Endothelial cell of umbilical vein (primary cell): ENCODE measurements around the gene MTF2. TPM values are rescaled to one million over a fixed set of nuclear protein-coding genes. Genes with fewer than 3 reads are reported as not detected.
"Not testable (repeated sequence)": the region's sequence is repeated elsewhere in the genome, so short reads cannot be mapped to it uniquely, and the experiment has no call there.

Experiments
- BruUV-seq: library from RNA; stranded (reverse); fragments of 400-500 nt; replicated peaks from 2 replicates; lab custom pipeline; 2021; lab: Mats Ljungman, UMichigan
- CTCF ChIA-PET: fragments of 300-600, 350-600 bp; sonication (Branson Sonifier 250); formaldehyde crosslinking; loops from one replicate; lab custom pipeline; 2021; ENCODE audit warnings: antibody characterized with exemption, inconsistent platforms; lab: Charles Lee
- POLR2A ChIA-PET: fragments of 300-600, 350-600 bp; sonication (Branson Sonifier 250); formaldehyde crosslinking; loops from one replicate; lab custom pipeline; 2021; ENCODE audit warnings: antibody characterized with exemption, inconsistent platforms; lab: Charles Lee
- DNase-seq: peaks from one replicate; pipeline ENCODE4 v3.0.0-alpha.2; 2011; ENCODE audit warnings: low read depth, low spot score
- FAIRE-seq: peaks from 2 replicates; lab custom pipeline; 2011; peaks lifted over from hg19 to GRCh38; lab: Jason Lieb, UNC
- H2AFZ ChIP-seq: 2 replicates; pipeline ENCODE4 v1.6.0; 2012; ENCODE audit warnings: low read depth, low read length, control low read depth, inconsistent platforms
- H3K27ac ChIP-seq: 2 replicates; pipeline ENCODE4 v1.5.1; 2011; ENCODE audit warnings: low read depth, mild to moderate bottlenecking, control low read depth, low read length, moderate library complexity; ENCODE audit not compliant: insufficient read depth
- H3K27me3 ChIP-seq, 2 experiments: 2 replicates each; pipeline versions ENCODE4 v1.6.0 to v1.6.1; 2011; ENCODE audit warnings: low read length in 2 of 2, mixed read lengths in 1 of 2; ENCODE audit not compliant: control insufficient read depth in 2 of 2, insufficient read depth in 2 of 2
- H3K36me3 ChIP-seq, 2 experiments: 2 replicates in 1 of 2; 3 replicates in 1 of 2; pipeline ENCODE4 v1.5.1; 2011; ENCODE audit warnings: low read length in 2 of 2, mild to moderate bottlenecking in 1 of 2, moderate library complexity in 1 of 2; ENCODE audit not compliant: control insufficient read depth in 2 of 2, insufficient read depth in 2 of 2; ENCODE audit errors: extremely low read depth in 1 of 2
- H3K4me1 ChIP-seq: 3 replicates; pipeline ENCODE4 v1.5.1; 2011; ENCODE audit warnings: mild to moderate bottlenecking, low read length; ENCODE audit not compliant: control insufficient read depth, insufficient read depth; ENCODE audit errors: extremely low read depth
- H3K4me2 ChIP-seq: 2 replicates; pipeline ENCODE4 v1.6.1; 2011; ENCODE audit warnings: low read length, control low read depth, mixed read lengths; ENCODE audit not compliant: insufficient read depth
- H3K4me3 ChIP-seq, 3 experiments: fragments of 200-600 bp in 1 of 3; sonication (generic), shearing (Covaris generic) in 1 of 3; replicated peaks in 1 of 3; 2 replicates each; pipeline ENCODE4 v1.5.1; 2011 to 2016; ENCODE audit warnings: control low read depth in 3 of 3, low read length in 3 of 3, mild to moderate bottlenecking in 2 of 3, inconsistent platforms in 1 of 3, low read depth in 1 of 3, moderate library complexity in 1 of 3; ENCODE audit not compliant: insufficient read depth in 1 of 3
- H3K79me2 ChIP-seq: 2 replicates; pipeline ENCODE4 v1.6.0; 2012; ENCODE audit warnings: low read length, inconsistent platforms; ENCODE audit not compliant: control insufficient read depth, insufficient read depth
- H3K9ac ChIP-seq: replicated peaks from 2 replicates; pipeline ENCODE3; 2011; ENCODE audit warnings: low read length, control low read depth; ENCODE audit not compliant: insufficient read depth; ENCODE audit errors: extremely low read depth
- H3K9me1 ChIP-seq: replicated peaks from 3 replicates; pipeline ENCODE4 v1.6.0; 2011; ENCODE audit warnings: mild to moderate bottlenecking, low read length; ENCODE audit not compliant: control insufficient read depth, insufficient read depth; ENCODE audit errors: extremely low read depth
- H3K9me3 ChIP-seq: replicated peaks from 2 replicates; pipeline ENCODE4 v1.5.1; 2012; ENCODE audit warnings: low read length, inconsistent platforms; ENCODE audit not compliant: control insufficient read depth, insufficient read depth
- H4K20me1 ChIP-seq: replicated peaks from 2 replicates; pipeline ENCODE3; 2011; ENCODE audit warnings: mild to moderate bottlenecking, low read length; ENCODE audit not compliant: control insufficient read depth, insufficient read depth; ENCODE audit errors: extremely low read depth
- GATA2 ChIP-seq: IDR thresholded peaks from 2 replicates; pipeline ENCODE4 v1.7.0; 2011; ENCODE audit warnings: low read depth, mild to moderate bottlenecking, moderate library complexity, mixed read lengths, low read length; ENCODE audit not compliant: insufficient read length, insufficient read depth
- JUN ChIP-seq: IDR thresholded peaks from 2 replicates; pipeline ENCODE4 v1.6.1; 2011; ENCODE audit warnings: borderline replicate concordance, low read depth; ENCODE audit not compliant: insufficient read length, insufficient read depth
- MAX ChIP-seq: IDR thresholded peaks from 2 replicates; pipeline ENCODE4 v1.6.1; 2011; ENCODE audit not compliant: insufficient read depth, insufficient read length
- dilution Hi-C: fragments of 300-500 bp; cut with MboI; formaldehyde crosslinking; loops from one replicate; pipeline ENCODE4 v1.15.0; 2019; ENCODE audit warnings: low sequenced_read_pairs; ENCODE audit not compliant: extremely low pct_ligation_motif_present
- intact Hi-C: fragments of 100-400 bp; cut with micrococcal nuclease; formaldehyde crosslinking; loops from one replicate; pipeline ENCODE4 v1.10.0; 2022
- polyA plus RNA-seq, 4 experiments: library from polyadenylated mRNA; depleted of rRNA in 3 of 4; stranded (reverse) in 3 of 4; unstranded in 1 of 4; fragments of >200 nt; gene quantifications; 2 replicates each; pipeline versions ENCODE4 v1.2.1 to v1.2.3, GENCODE V29; 2011 to 2012; ENCODE audit warnings: missing spikeins in 1 of 4
- total RNA-seq: library from RNA; stranded (reverse); gene quantifications from 2 replicates; pipeline ENCODE4 v1.2.3, GENCODE V29; 2021
- TF ChIP-seq, protein P1 (sequence below), 2 donors: IDR thresholded peaks; 1 replicate in 1 of 2; 2 replicates in 1 of 2; pipeline ENCODE4 v1.5.1; 2011; ENCODE audit warnings: low read length in 2 of 2, mild to moderate bottlenecking in 2 of 2, moderate library complexity in 2 of 2, control low read depth in 1 of 2, inconsistent platforms in 1 of 2, low read depth in 1 of 2; ENCODE audit not compliant: insufficient read depth in 1 of 2; ENCODE audit errors: extremely low read depth in 1 of 2

Gene MTF2
- total and polyA plus RNA-seq, 2 donors (not counting 3 experiments of a cell fraction or from before 2014, with no cell fraction given), result 20.1 to 40.5 TPM

GRCh38 chr1:93172778-93173177, 93.7 kb downstream of the MTF2 start:
- Histone ChIP-seq H3K9ac (no peak overlapping the region), H3K4me3 (no peak overlapping the region), H3K4me1 (peaks cover 4% of the 10 kb centered on the region), H3K27me3 (no peaks in the 10 kb centered on the region), H3K36me3 (peaks cover 0 to 2% of the 10 kb centered on the region in 2 experiments), H3K9me3 (no peaks in the 10 kb centered on the region), H3K9me1 (peaks cover 2% of the 10 kb centered on the region), H3K27ac (no peak overlapping the region), H3K79me2 (peaks cover 97% of the 10 kb centered on the region), H3K4me2 (no peak overlapping the region), H4K20me1 (no peaks in the 10 kb centered on the region), H2AFZ (no peak overlapping the region)
- ChIA-PET CTCF (interaction anchor here (0.8 to 2.6 kb wide), 3 partner anchors 13 to 92 kb away, joined by 3 to 8 read pairs (median 3); no protein-coding TSS in a partner anchor), POLR2A (no interaction called here)
- dilution Hi-C loops (no loop called here), intact Hi-C loops (no loop called here)
- no peak for DNase-seq
- BruUV-seq, result no TSS peak
- no peak for TF ChIP-seq JUN
- no peak for TF ChIP-seq MAX
- no peak for TF ChIP-seq GATA2
- TF ChIP-seq, protein P1, sequence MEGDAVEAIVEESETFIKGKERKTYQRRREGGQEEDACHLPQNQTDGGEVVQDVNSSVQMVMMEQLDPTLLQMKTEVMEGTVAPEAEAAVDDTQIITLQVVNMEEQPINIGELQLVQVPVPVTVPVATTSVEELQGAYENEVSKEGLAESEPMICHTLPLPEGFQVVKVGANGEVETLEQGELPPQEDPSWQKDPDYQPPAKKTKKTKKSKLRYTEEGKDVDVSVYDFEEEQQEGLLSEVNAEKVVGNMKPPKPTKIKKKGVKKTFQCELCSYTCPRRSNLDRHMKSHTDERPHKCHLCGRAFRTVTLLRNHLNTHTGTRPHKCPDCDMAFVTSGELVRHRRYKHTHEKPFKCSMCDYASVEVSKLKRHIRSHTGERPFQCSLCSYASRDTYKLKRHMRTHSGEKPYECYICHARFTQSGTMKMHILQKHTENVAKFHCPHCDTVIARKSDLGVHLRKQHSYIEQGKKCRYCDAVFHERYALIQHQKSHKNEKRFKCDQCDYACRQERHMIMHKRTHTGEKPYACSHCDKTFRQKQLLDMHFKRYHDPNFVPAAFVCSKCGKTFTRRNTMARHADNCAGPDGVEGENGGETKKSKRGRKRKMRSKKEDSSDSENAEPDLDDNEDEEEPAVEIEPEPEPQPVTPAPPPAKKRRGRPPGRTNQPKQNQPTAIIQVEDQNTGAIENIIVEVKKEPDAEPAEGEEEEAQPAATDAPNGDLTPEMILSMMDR (IDR thresholded peaks at IDR 0.05; ENCODE audit: extremely low read depth in 1 of 2, insufficient read depth in 1 of 2, low read depth in 1 of 2, low read length in 2 of 2), result no peak
- no peak for FAIRE-seq

DNA sequence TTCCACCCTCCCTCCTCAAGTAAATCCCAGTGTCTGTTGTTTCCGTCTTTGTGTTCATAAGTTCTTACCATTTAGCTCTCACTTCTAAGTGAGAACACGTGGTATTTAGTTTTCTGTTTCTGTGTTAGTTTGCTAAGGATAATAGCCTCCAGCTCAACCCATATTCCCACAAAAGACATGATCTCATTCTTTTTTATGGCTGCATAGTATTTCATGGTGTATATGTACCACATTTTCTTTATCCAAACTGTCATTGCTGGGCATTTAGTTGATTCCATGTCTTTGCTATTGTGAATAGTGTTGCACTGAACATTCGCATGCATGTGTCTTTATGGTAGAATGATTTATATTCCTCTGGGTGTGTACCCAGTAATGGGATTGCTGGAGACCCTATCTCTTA, 95.6 kb downstream of the MTF2 start:
- intact Hi-C loops, H3K4me3 ChIP-seq, H3K9ac ChIP-seq, H2AFZ ChIP-seq, CTCF ChIA-PET, H3K9me1 ChIP-seq, H3K27ac ChIP-seq, POLR2A ChIA-PET, H4K20me1 ChIP-seq, dilution Hi-C loops, H3K27me3 ChIP-seq, BruUV-seq, H3K9me3 ChIP-seq, H3K4me2 ChIP-seq, FAIRE-seq, DNase-seq, H3K36me3 ChIP-seq: not testable (repeated sequence)
- peaks cover 12% of the 10 kb centered on the region for H3K4me1 ChIP-seq
- H3K79me2 ChIP-seq, result peaks cover 97% of the 10 kb centered on the region
